T-helper 2 cell treated with Interferon-gamma antibody and Interleukin-4, amounts not matched to agents 5 μg/mL and 100 μg/mL, for 36 hours (primary cell): ENCODE data around the gene PRKN.

Experiments used
- DNase-seq: peaks from one replicate; pipeline ENCODE4 v3.0.0; 2021; ENCODE audit warnings: low spot score
- H3K27ac Mint-ChIP-seq: one replicate; pipeline ENCODE4 v1.8.0; 2021; ENCODE audit warnings: mild to moderate bottlenecking, mixed read lengths
- H3K27me3 Mint-ChIP-seq: one replicate; pipeline ENCODE4 v1.8.0; 2021; ENCODE audit warnings: low read depth, mixed read lengths
- H3K36me3 Mint-ChIP-seq: one replicate; pipeline ENCODE4 v1.8.0; 2021; ENCODE audit warnings: low read depth, mixed read lengths
- H3K4me1 Mint-ChIP-seq: one replicate; pipeline ENCODE4 v1.8.0; 2021; ENCODE audit warnings: low read depth, mixed read lengths
- H3K4me3 Mint-ChIP-seq: one replicate; pipeline ENCODE4 v1.8.0; 2022; ENCODE audit warnings: mild to moderate bottlenecking, moderate library complexity, mixed read lengths
- H3K9me3 Mint-ChIP-seq: one replicate; pipeline ENCODE4 v1.8.0; 2021; ENCODE audit warnings: mixed read lengths

PRKN gene

DNA sequence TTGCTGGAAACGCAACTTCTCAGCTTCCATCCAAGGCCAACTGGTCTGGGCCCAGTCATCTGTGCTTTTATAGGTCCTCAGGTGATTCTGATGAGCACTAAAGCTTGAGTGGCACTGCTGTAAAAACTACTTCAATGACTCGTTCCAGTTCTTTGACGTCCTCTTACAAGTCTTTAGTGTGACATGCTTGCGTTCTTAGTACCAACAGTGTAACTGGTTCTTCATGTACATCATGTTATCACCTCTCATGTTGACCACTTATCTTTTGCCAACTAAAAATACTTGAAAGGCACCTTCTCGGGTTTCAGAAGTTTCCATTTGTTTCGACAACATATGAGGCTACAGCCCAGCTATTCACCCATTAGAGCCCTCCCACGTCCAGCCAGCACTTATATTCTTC, 468.9 kb downstream of the PRKN start:
- no peak overlapping the region for H3K27ac Mint-ChIP-seq
- no peaks in the 10 kb centered on the region for H3K36me3 Mint-ChIP-seq
- no peaks in the 10 kb centered on the region for H3K9me3 Mint-ChIP-seq
- no peak for DNase-seq
- H3K4me1 Mint-ChIP-seq, result no peaks in the 10 kb centered on the region
- H3K4me3 Mint-ChIP-seq, result no peak overlapping the region
- no peaks in the 10 kb centered on the region for H3K27me3 Mint-ChIP-seq

- no peaks in the 10 kb centered on the region for H3K36me3 Mint-ChIP-seq
- no peak overlapping the region for H3K4me3 Mint-ChIP-seq
- H3K9me3 Mint-ChIP-seq, result no peaks in the 10 kb centered on the region
- H3K4me1 Mint-ChIP-seq, result no peaks in the 10 kb centered on the region
- DNase-seq, result no peak
- no peaks in the 10 kb centered on the region for H3K27me3 Mint-ChIP-seq
- no peak overlapping the region for H3K27ac Mint-ChIP-seq
Measured at GRCh38 chr6:162256361-162256760, 471.2 kb downstream of the PRKN start.

DNA sequence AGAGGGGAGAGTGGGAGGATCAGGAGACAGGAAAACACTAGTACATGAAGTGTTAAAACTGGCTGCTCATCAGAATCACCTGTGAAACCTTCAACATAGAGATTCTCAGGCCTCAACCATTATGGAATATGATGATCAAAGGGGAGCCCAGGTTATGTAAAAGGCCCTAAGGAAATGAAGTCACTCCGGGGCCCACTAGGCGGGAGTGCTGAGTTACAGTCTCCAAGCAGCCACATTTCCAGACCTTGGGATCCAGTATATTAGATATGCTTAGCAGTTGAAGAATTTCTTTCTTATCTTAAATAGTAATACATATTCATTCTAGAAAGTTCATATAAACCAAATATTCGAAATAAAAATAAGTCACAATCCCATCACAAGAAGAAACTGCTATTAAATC, 476.3 kb downstream of the PRKN start:
- Mint-ChIP-seq H3K9me3 (no peaks in the 10 kb centered on the region), H3K36me3 (no peaks in the 10 kb centered on the region), H3K4me1 (no peaks in the 10 kb centered on the region), H3K27ac (no peak overlapping the region), H3K27me3 (no peaks in the 10 kb centered on the region), H3K4me3 (no peak overlapping the region)
- no peak for DNase-seq

- Mint-ChIP-seq H3K27ac (no peak overlapping the region), H3K36me3 (no peaks in the 10 kb centered on the region), H3K4me1 (no peaks in the 10 kb centered on the region), H3K27me3 (no peaks in the 10 kb centered on the region), H3K9me3 (no peaks in the 10 kb centered on the region), H3K4me3 (no peak overlapping the region)
- DNase-seq, result no peak
Measured at GRCh38 chr6:162249907-162250642, 477.5 kb downstream of the PRKN start.

- DNase-seq, result no peak
- no peaks in the 10 kb centered on the region for H3K36me3 Mint-ChIP-seq
- H3K27ac Mint-ChIP-seq, result no peak overlapping the region
- no peaks in the 10 kb centered on the region for H3K9me3 Mint-ChIP-seq
- no peaks in the 10 kb centered on the region for H3K4me1 Mint-ChIP-seq
- no peaks in the 10 kb centered on the region for H3K27me3 Mint-ChIP-seq
- H3K4me3 Mint-ChIP-seq, result no peak overlapping the region
Measured at GRCh38 chr6:162245830-162246420, 481.6 kb downstream of the PRKN start.

DNA sequence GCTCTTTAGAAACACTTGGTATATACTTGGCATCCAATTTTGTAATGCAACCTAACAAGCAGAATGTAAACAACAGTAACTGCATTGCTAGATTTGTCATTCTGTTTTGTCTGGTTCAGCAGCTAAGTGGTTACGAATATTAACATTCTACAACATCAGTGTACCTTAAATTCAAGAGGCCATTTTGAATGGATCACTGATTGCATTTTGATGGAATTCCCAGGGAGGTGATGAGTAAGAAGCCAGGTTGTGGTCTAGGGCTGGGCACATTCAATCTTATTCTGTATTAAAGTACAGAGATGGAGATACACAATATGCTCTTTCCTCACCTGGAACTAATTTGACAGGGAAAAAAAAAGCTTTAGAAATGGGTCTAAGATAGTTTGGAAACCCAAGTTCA, 483.5 kb downstream of the PRKN start:
- Mint-ChIP-seq H3K36me3 (no peaks in the 10 kb centered on the region), H3K4me3 (no peak overlapping the region), H3K4me1 (no peaks in the 10 kb centered on the region), H3K27me3 (no peaks in the 10 kb centered on the region), H3K27ac (no peak overlapping the region), H3K9me3 (no peaks in the 10 kb centered on the region)
- DNase-seq, result no peak

DNA sequence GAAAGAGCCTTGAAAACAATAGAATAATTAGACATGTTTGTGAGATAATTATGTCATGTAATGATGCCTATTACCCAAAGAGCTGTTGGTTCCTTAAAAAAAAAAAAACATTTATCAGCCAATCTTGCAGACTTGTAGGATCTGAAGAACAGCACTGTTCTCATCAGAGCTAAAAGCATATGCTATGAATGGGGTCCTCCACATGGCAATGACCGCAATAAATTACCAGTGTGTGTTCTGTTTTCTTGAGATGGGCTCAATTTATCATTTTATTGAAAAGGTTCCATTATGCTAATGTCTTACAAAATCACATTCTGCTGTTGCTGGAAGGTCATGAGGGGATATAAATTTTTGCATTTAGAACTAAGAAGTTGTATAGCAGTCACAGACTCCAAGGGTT, 484.7 kb downstream of the PRKN start:
- no peak overlapping the region for H3K4me3 Mint-ChIP-seq
- H3K27me3 Mint-ChIP-seq, result no peaks in the 10 kb centered on the region
- no peak for DNase-seq
- no peaks in the 10 kb centered on the region for H3K4me1 Mint-ChIP-seq
- no peaks in the 10 kb centered on the region for H3K9me3 Mint-ChIP-seq
- no peaks in the 10 kb centered on the region for H3K36me3 Mint-ChIP-seq
- no peak overlapping the region for H3K27ac Mint-ChIP-seq

DNA sequence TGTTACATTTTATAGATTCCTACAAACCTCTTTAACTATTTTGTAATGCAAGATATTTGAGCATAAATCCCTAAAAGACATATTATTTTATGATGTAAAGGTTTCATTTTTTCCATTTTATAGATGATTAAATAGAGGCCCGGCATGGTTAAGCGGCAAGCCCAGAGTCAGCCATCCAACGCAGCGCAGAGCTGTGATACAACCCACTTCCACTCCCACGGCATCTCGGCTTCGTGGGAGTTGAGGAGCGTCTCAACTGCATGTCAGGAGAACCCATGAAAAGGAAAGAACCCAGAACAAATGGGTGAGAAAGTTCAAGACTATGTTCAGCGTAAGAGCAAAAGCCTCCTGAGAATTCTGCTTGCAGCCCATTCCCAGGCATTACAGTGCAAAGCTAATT, 488.2 kb downstream of the PRKN start:
- no peak overlapping the region for H3K27ac Mint-ChIP-seq
- no peak overlapping the region for H3K4me3 Mint-ChIP-seq
- no peaks in the 10 kb centered on the region for H3K9me3 Mint-ChIP-seq
- H3K4me1 Mint-ChIP-seq, result no peaks in the 10 kb centered on the region
- no peaks in the 10 kb centered on the region for H3K27me3 Mint-ChIP-seq
- no peak for DNase-seq
- H3K36me3 Mint-ChIP-seq, result no peaks in the 10 kb centered on the region

DNA sequence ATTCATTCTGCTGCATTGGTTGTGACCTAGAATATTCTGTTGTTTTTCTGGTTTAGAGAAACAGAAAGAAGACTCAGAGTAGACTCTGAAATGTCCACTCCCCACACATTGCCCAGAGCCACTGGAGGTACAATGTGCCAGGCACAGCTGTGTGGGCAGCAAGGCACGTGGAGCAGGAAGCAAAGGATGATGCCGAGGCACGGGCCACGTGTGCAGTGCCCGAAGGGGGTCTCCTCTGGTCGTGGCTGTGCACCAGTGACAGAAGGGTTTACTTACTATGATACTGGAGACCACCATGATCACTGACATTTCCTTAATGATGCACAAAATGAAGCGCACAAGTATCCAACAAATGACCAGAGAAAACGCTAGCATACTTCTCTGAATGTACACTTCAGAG, 488.9 kb downstream of the PRKN start:
- Mint-ChIP-seq H3K4me3 (no peak overlapping the region), H3K4me1 (no peaks in the 10 kb centered on the region), H3K27me3 (no peaks in the 10 kb centered on the region), H3K9me3 (no peaks in the 10 kb centered on the region), H3K27ac (no peak overlapping the region), H3K36me3 (no peaks in the 10 kb centered on the region)
- DNase-seq, result no peak

GRCh38 chr6:162237331-162237730, 490.2 kb downstream of the PRKN start:
- no peaks in the 10 kb centered on the region for H3K36me3 Mint-ChIP-seq
- no peak overlapping the region for H3K4me3 Mint-ChIP-seq
- H3K9me3 Mint-ChIP-seq, result no peaks in the 10 kb centered on the region
- no peak for DNase-seq
- H3K27me3 Mint-ChIP-seq, result no peaks in the 10 kb centered on the region
- no peak overlapping the region for H3K27ac Mint-ChIP-seq
- no peaks in the 10 kb centered on the region for H3K4me1 Mint-ChIP-seq

DNA sequence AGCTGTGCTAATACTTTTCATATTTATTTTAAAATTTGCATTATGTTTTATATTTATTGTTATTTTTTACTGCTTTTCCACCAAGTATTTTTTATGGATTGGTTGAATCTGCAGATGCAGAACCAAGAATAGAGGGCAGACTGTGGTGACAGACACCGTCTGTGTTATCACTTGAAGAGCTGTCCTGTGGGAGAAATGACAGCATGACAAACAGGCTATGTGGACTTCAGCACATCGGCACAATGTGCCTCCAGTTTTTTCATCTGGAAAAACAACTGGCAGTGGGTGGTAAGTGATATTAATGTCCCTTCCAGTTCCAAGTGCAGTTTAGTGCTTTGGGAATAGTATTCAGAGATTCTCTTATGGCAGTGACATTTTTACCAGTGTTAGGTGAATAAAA, 492.9 kb downstream of the PRKN start:
- Mint-ChIP-seq H3K4me1 (no peaks in the 10 kb centered on the region), H3K27ac (no peak overlapping the region), H3K36me3 (no peaks in the 10 kb centered on the region), H3K27me3 (no peaks in the 10 kb centered on the region), H3K4me3 (no peak overlapping the region), H3K9me3 (no peaks in the 10 kb centered on the region)
- no peak for DNase-seq

GRCh38 chr6:162230147-162230752, 497.3 kb downstream of the PRKN start:
- Mint-ChIP-seq H3K9me3 (no peaks in the 10 kb centered on the region), H3K4me3 (no peak overlapping the region), H3K27ac (no peak overlapping the region), H3K36me3 (no peaks in the 10 kb centered on the region), H3K4me1 (no peaks in the 10 kb centered on the region), H3K27me3 (no peaks in the 10 kb centered on the region)
- DNase-seq, result no peak

- H3K4me3 Mint-ChIP-seq, result no peak overlapping the region
- no peak for DNase-seq
- H3K27me3 Mint-ChIP-seq, result no peaks in the 10 kb centered on the region
- no peak overlapping the region for H3K27ac Mint-ChIP-seq
- no peaks in the 10 kb centered on the region for H3K4me1 Mint-ChIP-seq
- no peaks in the 10 kb centered on the region for H3K9me3 Mint-ChIP-seq
- no peaks in the 10 kb centered on the region for H3K36me3 Mint-ChIP-seq
Measured at GRCh38 chr6:162229093-162229492, 498.5 kb downstream of the PRKN start.

DNA sequence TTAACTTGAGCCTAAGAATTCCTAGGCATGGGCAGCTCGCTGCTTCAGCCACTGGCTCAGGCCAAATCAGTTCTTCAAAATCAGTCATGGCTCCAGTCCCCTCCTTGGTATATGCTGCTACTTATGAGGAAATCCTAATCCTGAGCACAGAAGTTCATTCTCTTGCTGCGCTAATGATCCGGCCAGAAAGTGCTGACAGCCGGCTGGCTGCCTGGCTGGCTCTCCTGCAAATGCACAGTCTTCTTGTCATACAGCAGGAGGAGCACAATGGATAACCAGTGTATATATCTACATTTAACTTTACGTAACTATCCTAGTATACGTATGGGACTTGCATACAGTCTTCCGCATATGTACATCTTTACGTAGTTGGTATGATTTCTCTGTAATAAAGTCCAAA, 500.8 kb downstream of the PRKN start:
- H3K9me3 Mint-ChIP-seq, result no peaks in the 10 kb centered on the region
- H3K27ac Mint-ChIP-seq, result no peak overlapping the region
- DNase-seq, result no peak
- H3K4me3 Mint-ChIP-seq, result no peak overlapping the region
- H3K27me3 Mint-ChIP-seq, result no peaks in the 10 kb centered on the region
- no peaks in the 10 kb centered on the region for H3K36me3 Mint-ChIP-seq
- no peaks in the 10 kb centered on the region for H3K4me1 Mint-ChIP-seq

DNA sequence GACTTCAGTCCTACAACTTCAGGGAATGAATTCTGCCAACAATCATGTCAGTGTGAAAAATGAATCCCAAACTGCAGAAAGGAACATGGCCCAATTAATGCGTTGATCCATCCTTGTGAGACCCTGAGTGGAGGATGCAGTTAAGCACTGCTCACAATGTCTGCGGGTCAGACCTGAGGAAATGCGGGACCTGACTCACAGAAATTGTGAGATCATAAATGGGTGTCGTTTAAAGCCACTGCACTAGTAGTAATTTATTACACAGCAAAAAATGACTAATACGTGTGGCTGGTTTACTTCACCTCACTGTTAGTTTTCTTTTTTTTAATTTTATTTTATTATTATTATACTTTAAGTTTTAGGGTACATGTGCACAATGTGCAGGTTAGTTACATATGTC, 505.0 kb downstream of the PRKN start:
- DNase-seq, result no peak
- Mint-ChIP-seq H3K4me1 (no peaks in the 10 kb centered on the region), H3K27ac (no peak overlapping the region), H3K9me3 (peaks cover 3% of the 10 kb centered on the region), H3K36me3 (no peaks in the 10 kb centered on the region), H3K4me3 (no peak overlapping the region), H3K27me3 (no peaks in the 10 kb centered on the region)
